LNCAP (cell line): ENCODE measurements around the gene CAMK1G.

Source experiments
- CTCF ChIP-seq: fragments of 450-650 bp; IDR thresholded peaks from 2 replicates; pipeline ENCODE4 v1.5.1; 2017; ENCODE audit warnings: mild to moderate bottlenecking

The CAMK1G gene

GRCh38 chr1:209628618-209629299 is 45.2 kb downstream of the CAMK1G start:
- TF ChIP-seq CTCF = no peak

GRCh38 chr1:209629621-209630382 is 46.3 kb downstream of the CAMK1G start:
- TF ChIP-seq CTCF = no peak

GRCh38 chr1:209630383-209631225 is 47.1 kb downstream of the CAMK1G start:
- no peak for TF ChIP-seq CTCF

GRCh38 chr1:209633335-209633997 is 50.0 kb downstream of the CAMK1G start:
- no peak for TF ChIP-seq CTCF

GRCh38 chr1:209634005-209634737 is 50.7 kb downstream of the CAMK1G start:
- TF ChIP-seq CTCF = no peak

- TF ChIP-seq CTCF = no peak
Measured at GRCh38 chr1:209635850-209636249, 52.3 kb downstream of the CAMK1G start.

GRCh38 chr1:209641832-209642172 is 58.3 kb downstream of the CAMK1G start:
- TF ChIP-seq CTCF = no peak
